NCI-H1092 treated with DMSO at 0.1 percent for 48 hours (cell line): ENCODE measurements around the gene FIGNL2.

Source experiments
- DNase-seq: peaks from one replicate; lab custom pipeline; 2025; lab: John Stamatoyannopoulos, UW

The FIGNL2 gene

GRCh38 chr12:51773145-51773869 is 75.2 kb downstream of the FIGNL2 start:
- no peak for DNase-seq

- DNase-seq = no peak
These were observed 77.5 kb downstream of the FIGNL2 start for GRCh38 chr12:51771008-51771407.
